MM.1S (cell line): ENCODE results near the gene CSRP1.

Experiments used
- DNase-seq: peaks from one replicate; pipeline ENCODE4 v3.0.0-alpha.2; 2015
- H2AFZ ChIP-seq: fragments of 300-600 bp; sonication (generic); 2 replicates; pipeline ENCODE4 v1.6.0; 2016; ENCODE audit warnings: antibody characterized with exemption, low read length
- H3F3A ChIP-seq: fragments of 300-600 bp; sonication (generic); 2 replicates; pipeline ENCODE4 v1.6.1; 2016; ENCODE audit warnings: mild to moderate bottlenecking, antibody characterized with exemption, low read length, moderate library complexity, mixed read lengths; ENCODE audit not compliant: insufficient read depth
- H3K27ac ChIP-seq: fragments of 300-600 bp; sonication (generic); 2 replicates; pipeline ENCODE4 v1.5.1; 2016; ENCODE audit warnings: mild to moderate bottlenecking, low read length
- H3K27me3 ChIP-seq: fragments of 300-600 bp; sonication (generic); replicated peaks from 2 replicates; pipeline ENCODE4 v1.6.0; 2016; ENCODE audit warnings: low read length; ENCODE audit not compliant: insufficient read depth
- H3K36me3 ChIP-seq: fragments of 300-600 bp; sonication (generic); replicated peaks from 2 replicates; pipeline ENCODE4 v1.6.1; 2016; ENCODE audit warnings: mild to moderate bottlenecking, low read length, mixed read lengths; ENCODE audit not compliant: insufficient read depth
- H3K4me1 ChIP-seq: fragments of 300-600 bp; sonication (generic); 2 replicates; pipeline ENCODE4 v1.6.1; 2016; ENCODE audit warnings: low read length, mixed read lengths
- H3K4me2 ChIP-seq: fragments of 300-600 bp; sonication (generic); 2 replicates; pipeline ENCODE4 v1.6.0; 2016; ENCODE audit warnings: low read depth, low read length
- H3K4me3 ChIP-seq: fragments of 300-600 bp; sonication (generic); 2 replicates; pipeline ENCODE4 v1.5.1; 2016; ENCODE audit warnings: low read length, mixed read lengths
- H3K79me2 ChIP-seq: fragments of 300-600 bp; sonication (generic); 2 replicates; pipeline ENCODE4 v1.6.1; 2016; ENCODE audit warnings: mixed run types, low read length, mixed read lengths
- H3K9ac ChIP-seq: fragments of 300-600 bp; sonication (generic); 2 replicates; pipeline ENCODE4 v1.6.1; 2016; ENCODE audit warnings: low read length, mixed read lengths
- H3K9me2 ChIP-seq: fragments of 300-600 bp; sonication (generic); replicated peaks from 2 replicates; pipeline ENCODE4 v1.6.1; 2016; ENCODE audit warnings: mild to moderate bottlenecking, low read length, mixed read lengths; ENCODE audit not compliant: insufficient read depth
- H3K9me3 ChIP-seq: fragments of 300-600 bp; sonication (generic); replicated peaks from 2 replicates; pipeline ENCODE4 v1.6.1; 2016; ENCODE audit warnings: mild to moderate bottlenecking, low read length, mixed read lengths; ENCODE audit not compliant: insufficient read depth
- H4K20me1 ChIP-seq: fragments of 300-600 bp; sonication (generic); 2 replicates; pipeline ENCODE4 v1.6.1; 2016; ENCODE audit warnings: mild to moderate bottlenecking, low read length, moderate library complexity, mixed read lengths; ENCODE audit not compliant: insufficient read depth
- CTCF ChIP-seq: fragments of 300-600 bp; sonication (generic); IDR thresholded peaks from 2 replicates; pipeline ENCODE4 v1.5.1; 2016; ENCODE audit warnings: antibody characterized with exemption, low read length, mixed read lengths
- EZH2 ChIP-seq: fragments of 300-600 bp; sonication (generic); optimal IDR thresholded peaks from 2 replicates; pipeline ENCODE3; 2017; ENCODE audit warnings: low read depth, mild to moderate bottlenecking, antibody characterized with exemption, low read length, mixed read lengths
- EZH2phosphoT487 ChIP-seq: fragments of 300-600 bp; sonication (generic); IDR thresholded peaks from 2 replicates; pipeline ENCODE4 v1.6.1; 2018; ENCODE audit warnings: antibody characterized with exemption, low read length

CSRP1 gene

GRCh38 chr1:201533836-201534235, 26.9 kb upstream of the CSRP1 start:
- Histone ChIP-seq H3F3A (no peaks in the 10 kb centered on the region), H3K4me3 (no peak overlapping the region), H2AFZ (no peak overlapping the region), H3K27me3 (peaks cover 17% of the 10 kb centered on the region), H3K79me2 (no peaks in the 10 kb centered on the region), H3K27ac (no peak overlapping the region), H3K4me2 (no peak overlapping the region), H3K9ac (no peak overlapping the region), H4K20me1 (no peaks in the 10 kb centered on the region), H3K9me2 (no peaks in the 10 kb centered on the region), H3K9me3 (no peaks in the 10 kb centered on the region), H3K4me1 (no peaks in the 10 kb centered on the region), H3K36me3 (no peaks in the 10 kb centered on the region)
- DNase-seq, result no peak
- no peak for TF ChIP-seq EZH2
- no peak for TF ChIP-seq EZH2phosphoT487
- TF ChIP-seq CTCF, result no peak

GRCh38 chr1:201531551-201532425, 24.9 kb upstream of the CSRP1 start:
- Histone ChIP-seq H3K4me1 (no peaks in the 10 kb centered on the region), H3K9me3 (no peaks in the 10 kb centered on the region), H3K27me3 (no peaks in the 10 kb centered on the region), H3K4me3 (no peak overlapping the region), H3K9ac (no peak overlapping the region), H3K79me2 (no peaks in the 10 kb centered on the region), H3F3A (no peaks in the 10 kb centered on the region), H3K9me2 (no peaks in the 10 kb centered on the region), H3K4me2 (no peak overlapping the region), H3K27ac (no peak overlapping the region), H4K20me1 (no peaks in the 10 kb centered on the region), H3K36me3 (no peaks in the 10 kb centered on the region), H2AFZ (no peak overlapping the region)
- DNase-seq, result no peak
- TF ChIP-seq CTCF, result no peak
- no peak for TF ChIP-seq EZH2phosphoT487
- TF ChIP-seq EZH2, result no peak

- H3K36me3 ChIP-seq, result no peaks in the 10 kb centered on the region
- no peak overlapping the region for H3K9ac ChIP-seq
- H2AFZ ChIP-seq, result no peak overlapping the region
- no peak overlapping the region for H3K27ac ChIP-seq
- no peaks in the 10 kb centered on the region for H3K9me2 ChIP-seq
- no peaks in the 10 kb centered on the region for H3F3A ChIP-seq
- H3K9me3 ChIP-seq, result no peaks in the 10 kb centered on the region
- no peaks in the 10 kb centered on the region for H4K20me1 ChIP-seq
- no peak overlapping the region for H3K4me2 ChIP-seq
- no peak for TF ChIP-seq EZH2phosphoT487
- peak; percentile 90 for TF ChIP-seq CTCF
- no peak overlapping the region for H3K4me3 ChIP-seq
- peak; percentile 56 for DNase-seq
- H3K27me3 ChIP-seq, result no peaks in the 10 kb centered on the region
- no peaks in the 10 kb centered on the region for H3K4me1 ChIP-seq
- no peaks in the 10 kb centered on the region for H3K79me2 ChIP-seq
Observed at GRCh38 chr1:201530741-201531531, 24.0 kb upstream of the CSRP1 start.
